K562 (cell line): ENCODE measurements around the gene CACNA1S. TPM values are rescaled to one million over a fixed set of nuclear protein-coding genes. Genes with fewer than 3 reads are reported as not detected.

Experiments used
- ATAC-seq: fragments of 200-7000 bp; cut with Tn5 transposase; 3 replicates; pipeline ENCODE4 v1.9.1; 2020; ENCODE audit warnings: moderate library complexity
- BruUV-seq: library from RNA; stranded (reverse); fragments of 400-500 nt; replicated peaks from 2 replicates; lab custom pipeline; 2021; lab: Mats Ljungman, UMichigan
- CTCF ChIA-PET: fragments of 300-600 bp; formaldehyde crosslinking; extraction: SDS; loops from one replicate; lab custom pipeline; 2021; ENCODE audit warnings: low intra/inter-chr PET ratio; lab: Yijun Ruan, JAX
- POLR2A ChIA-PET: fragments of 300-600, 350-650 bp; sonication (Branson Sonifier 250); formaldehyde crosslinking; extraction: SDS; loops from one replicate; lab custom pipeline; 2021; ENCODE audit warnings: antibody characterized with exemption, inconsistent platforms; lab: Yijun Ruan, JAX
- DNase-seq, 4 experiments: peaks; one replicate each; pipeline versions ENCODE4 v3.0.0 to v3.0.0-alpha.2; 2011 to 2018; ENCODE audit warnings: low spot score in 3 of 4, mixed read lengths in 3 of 4; ENCODE audit errors: extremely low read depth in 1 of 4
- FAIRE-seq: peaks from 2 replicates; lab custom pipeline; 2011; peaks lifted over from hg19 to GRCh38; lab: Jason Lieb, UNC
- H2AFZ ChIP-seq: 2 replicates; pipeline ENCODE4 v1.6.0; 2011; ENCODE audit warnings: low read depth, low read length, control low read depth, inconsistent platforms
- H3K27ac ChIP-seq: fragments of 200-600 bp; 3 replicates; pipeline ENCODE4 v1.8.0; 2011; ENCODE audit warnings: low read depth, mild to moderate bottlenecking, control low read depth, inconsistent platforms, low read length, moderate library complexity, mixed read lengths; ENCODE audit errors: extremely low read depth
- H3K27me3 ChIP-seq, 2 experiments: fragments of 300-600 bp in 1 of 2; 2 replicates in 1 of 2; 3 replicates in 1 of 2; pipeline versions ENCODE4 v1.6.0 to v1.8.0; 2011; ENCODE audit warnings: inconsistent platforms in 2 of 2, low read length in 2 of 2, mild to moderate bottlenecking in 1 of 2, mixed read lengths in 1 of 2, moderate library complexity in 1 of 2; ENCODE audit not compliant: control insufficient read depth in 2 of 2, insufficient read depth in 2 of 2
- H3K36me3 ChIP-seq: fragments of 300-600 bp; 3 replicates; pipeline ENCODE4 v1.8.0; 2011; ENCODE audit warnings: mild to moderate bottlenecking, low read length, inconsistent platforms; ENCODE audit not compliant: control insufficient read depth, insufficient read depth
- H3K4me1 ChIP-seq, 2 experiments: fragments of 200-600 bp in 1 of 2; replicated peaks in 1 of 2; 2 replicates in 1 of 2; 3 replicates in 1 of 2; pipeline versions ENCODE4 v1.5.1 to v1.8.0; 2011; ENCODE audit warnings: inconsistent platforms in 2 of 2, low read length in 2 of 2, mild to moderate bottlenecking in 1 of 2, mixed read lengths in 1 of 2, moderate library complexity in 1 of 2; ENCODE audit not compliant: control insufficient read depth in 2 of 2, insufficient read depth in 2 of 2
- H3K4me2 ChIP-seq: 2 replicates; pipeline ENCODE4 v1.6.1; 2011; ENCODE audit warnings: low read length, control low read depth, inconsistent platforms, mixed read lengths; ENCODE audit not compliant: insufficient read depth
- H3K4me3 ChIP-seq: fragments of 200-600 bp; sonication (generic), shearing (Covaris generic); 2 replicates; pipeline ENCODE4 v1.5.1; 2016; ENCODE audit warnings: control low read depth, inconsistent platforms
- H3K79me2 ChIP-seq: fragments of 200-600 bp; 3 replicates; pipeline ENCODE4 v1.8.0; 2011; ENCODE audit warnings: low read length, inconsistent platforms; ENCODE audit not compliant: control insufficient read depth, insufficient read depth
- H3K9ac ChIP-seq, 2 experiments: 2 replicates each; pipeline versions ENCODE4 v1.6.0 to v1.6.1; 2011; ENCODE audit warnings: low read depth in 2 of 2, low read length in 2 of 2, control low read depth in 1 of 2, inconsistent platforms in 1 of 2, mild to moderate bottlenecking in 1 of 2, mixed read lengths in 1 of 2; ENCODE audit not compliant: insufficient read depth in 1 of 2
- H3K9me1 ChIP-seq: one replicate; pipeline ENCODE4 v1.6.0; 2011; ENCODE audit warnings: inconsistent platforms, mild to moderate bottlenecking, low read length, moderate library complexity; ENCODE audit not compliant: control insufficient read depth, insufficient read depth
- H3K9me3 ChIP-seq: replicated peaks from 2 replicates; pipeline ENCODE4 v1.5.1; 2011; ENCODE audit warnings: low read depth, low read length, inconsistent platforms; ENCODE audit not compliant: control insufficient read depth, insufficient read depth
- H4K20me1 ChIP-seq: replicated peaks from 2 replicates; pipeline ENCODE4 v1.6.1; 2011; ENCODE audit warnings: low read length, inconsistent platforms, mixed read lengths; ENCODE audit not compliant: control insufficient read depth, insufficient read depth
- CBFA2T3 ChIP-seq: fragments of 450-650 bp; IDR thresholded peaks from 2 replicates; pipeline ENCODE4 v1.6.1; 2017
- EGR1 ChIP-seq: fragments of 450-650 bp; conservative IDR thresholded peaks from 2 replicates; pipeline ENCODE4 v1.6.1; 2017; ENCODE audit warnings: mild to moderate bottlenecking
- ELF2 ChIP-seq: fragments of 250-450 bp; sonication (Bioruptor Pico); IDR thresholded peaks from 2 replicates; pipeline ENCODE4 v1.5.0; 2021; ENCODE audit warnings: mild to moderate bottlenecking
- LEF1 ChIP-seq: fragments of 450-650 bp; IDR thresholded peaks from 2 replicates; pipeline ENCODE4 v1.6.1; 2016; ENCODE audit warnings: mild to moderate bottlenecking
- POLR2G ChIP-seq: fragments of 200-400 bp; formaldehyde crosslinking; IDR thresholded peaks from 2 replicates; pipeline ENCODE4 v1.6.1; 2017; ENCODE audit warnings: low read depth, mild to moderate bottlenecking, antibody characterized with exemption, low read length, moderate library complexity
- RBFOX2 ChIP-seq: fragments of 200-400 bp; formaldehyde crosslinking; IDR thresholded peaks from 2 replicates; pipeline ENCODE4 v1.6.1; 2017; ENCODE audit warnings: low read depth, mild to moderate bottlenecking, low read length, moderate library complexity
- SMAD3 ChIP-seq: fragments of 450-650 bp; formaldehyde crosslinking; conservative IDR thresholded peaks from 2 replicates; pipeline ENCODE4 v1.4.0; 2020; ENCODE audit warnings: mild to moderate bottlenecking
- STAT5B ChIP-seq: fragments of 250-450 bp; sonication (Bioruptor Pico); IDR thresholded peaks from 2 replicates; pipeline ENCODE4 v1.8.0; 2021; ENCODE audit warnings: mild to moderate bottlenecking, inconsistent platforms
- ZBTB33 ChIP-seq: sonication (generic); formaldehyde crosslinking; IDR thresholded peaks from 2 replicates; pipeline ENCODE4 v1.8.1; 2023; ENCODE audit warnings: mild to moderate bottlenecking, missing genetic modification reagents
- ZNF507 ChIP-seq: conservative IDR thresholded peaks from 2 replicates; pipeline ENCODE4 v1.6.1; 2017; ENCODE audit warnings: missing genetic modification characterization, missing compliant biosample characterization
- ZNF696 ChIP-seq: fragments of 250-450 bp; sonication (Bioruptor Pico); conservative IDR thresholded peaks from 2 replicates; pipeline ENCODE4 v1.4.0; 2020; ENCODE audit warnings: mild to moderate bottlenecking, moderate library complexity
- WGBS: fragments of 100-300 bp; shearing (Covaris generic); methylation state at CpG from one replicate; pipeline ENCODE4 v1.1.6; 2016; ENCODE audit warnings: low coverage, mixed read lengths; ENCODE audit not compliant: insufficient coverage; ENCODE audit errors: missing lambda C conversion rate; 5-methylcytosine and 5-hydroxymethylcytosine counted together
- in situ Hi-C: fragments of 300-500 bp; cut with MboI; formaldehyde crosslinking; loops from 4 replicates; pipeline ENCODE4 v1.15.0; 2018; ENCODE audit warnings: inconsistent platforms, mixed read lengths
- intact Hi-C: fragments of 100-400 bp; cut with micrococcal nuclease; formaldehyde crosslinking; loops from 2 replicates; pipeline ENCODE4 v1.14.2; 2022
- polyA plus RNA-seq, 8 experiments: library from polyadenylated mRNA; depleted of rRNA in 4 of 8; stranded (reverse) in 5 of 8; unstranded in 3 of 8; fragments of >200 nt; fragmentation: Nextera tagmentation in 2 of 8; fragmentation: Illumina TruSeq in 1 of 8; extraction: Ambion mirVana in 2 of 8; extraction: Trizol in 1 of 8; gene quantifications; 2 replicates each; pipeline versions ENCODE4 v1.2.1 to v1.2.3, GENCODE V29; 2011 to 2014; ENCODE audit warnings: inconsistent platforms in 1 of 8, missing spikeins in 1 of 8
- total RNA-seq, 7 experiments: library from RNA; depleted of rRNA in 6 of 7; stranded (reverse); fragments of >200 nt in 6 of 7; fragmentation: Illumina TruSeq in 2 of 7; extraction: Trizol in 2 of 7; gene quantifications; 2 replicates each; pipeline versions ENCODE4 v1.2.1 to v1.2.3, GENCODE V29; 2011 to 2021; ENCODE audit warnings: low replicate concordance in 1 of 7
- TF ChIP-seq, protein P1 (sequence below): sonication (generic); IDR thresholded peaks from 2 replicates; pipeline ENCODE4 v1.6.1; 2016

The CACNA1S gene
- total and polyA plus RNA-seq, 9 of the 15 experiments (the other 6 are each of a cell fraction or from before 2014, with no cell fraction given) = not detected

DNA sequence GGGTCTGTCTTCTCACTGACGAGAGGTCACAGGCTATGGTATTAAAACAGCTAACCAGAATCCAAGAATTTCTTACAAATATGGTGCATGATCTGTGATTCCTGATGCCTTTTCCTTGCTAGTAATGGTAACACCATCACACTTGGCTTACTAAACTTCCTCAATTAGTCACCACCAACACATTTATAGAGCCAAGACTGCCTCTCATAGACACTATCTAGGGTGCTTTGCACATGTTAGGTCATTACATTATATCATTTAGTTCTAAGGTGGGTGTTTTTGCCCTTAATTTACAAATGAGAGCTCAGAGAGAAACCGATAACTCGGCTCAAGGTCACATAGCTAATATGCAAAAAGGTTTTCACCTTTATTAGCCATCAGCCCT is 97.4 kb downstream of the CACNA1S start:
- Histone ChIP-seq H3K4me2 (no peak overlapping the region), H3K9ac (no peak overlapping the region; a peak in 1 of 4 replicates), H2AFZ (no peak overlapping the region), H3K9me1 (no peaks in the 10 kb centered on the region), H3K9me3 (no peaks in the 10 kb centered on the region), H3K4me1 (peaks cover 50 to 72% of the 10 kb centered on the region in 2 experiments), H3K27me3 (no peaks in the 10 kb centered on the region), H3K79me2 (peaks cover 4% of the 10 kb centered on the region; the same call in 2 of the 3 replicates), H4K20me1 (no peaks in the 10 kb centered on the region), H3K27ac (no peak overlapping the region), H3K4me3 (no peak overlapping the region), H3K36me3 (no peaks in the 10 kb centered on the region)
- POLR2A ChIA-PET = interaction anchor here (2.1 to 3.1 kb wide), 2 partner anchors 9 to 11 kb away, joined by 11 to 13 read pairs; no protein-coding TSS in a partner anchor
- in situ Hi-C loops = no loop called here
- WGBS = 60% methylated on average over 3 of the region's 3 CpGs
- FAIRE-seq = no peak
- CTCF ChIA-PET = no interaction called here
- intact Hi-C loops = no loop called here
- TF ChIP-seq, protein P1, sequence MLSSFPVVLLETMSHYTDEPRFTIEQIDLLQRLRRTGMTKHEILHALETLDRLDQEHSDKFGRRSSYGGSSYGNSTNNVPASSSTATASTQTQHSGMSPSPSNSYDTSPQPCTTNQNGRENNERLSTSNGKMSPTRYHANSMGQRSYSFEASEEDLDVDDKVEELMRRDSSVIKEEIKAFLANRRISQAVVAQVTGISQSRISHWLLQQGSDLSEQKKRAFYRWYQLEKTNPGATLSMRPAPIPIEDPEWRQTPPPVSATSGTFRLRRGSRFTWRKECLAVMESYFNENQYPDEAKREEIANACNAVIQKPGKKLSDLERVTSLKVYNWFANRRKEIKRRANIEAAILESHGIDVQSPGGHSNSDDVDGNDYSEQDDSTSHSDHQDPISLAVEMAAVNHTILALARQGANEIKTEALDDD = peak; percentile 51; the same call in 1 of the 2 replicates
- TF ChIP-seq STAT5B = no peak
- no peak for ATAC-seq
- BruUV-seq = no TSS peak
- DNase-seq = no peak

DNA sequence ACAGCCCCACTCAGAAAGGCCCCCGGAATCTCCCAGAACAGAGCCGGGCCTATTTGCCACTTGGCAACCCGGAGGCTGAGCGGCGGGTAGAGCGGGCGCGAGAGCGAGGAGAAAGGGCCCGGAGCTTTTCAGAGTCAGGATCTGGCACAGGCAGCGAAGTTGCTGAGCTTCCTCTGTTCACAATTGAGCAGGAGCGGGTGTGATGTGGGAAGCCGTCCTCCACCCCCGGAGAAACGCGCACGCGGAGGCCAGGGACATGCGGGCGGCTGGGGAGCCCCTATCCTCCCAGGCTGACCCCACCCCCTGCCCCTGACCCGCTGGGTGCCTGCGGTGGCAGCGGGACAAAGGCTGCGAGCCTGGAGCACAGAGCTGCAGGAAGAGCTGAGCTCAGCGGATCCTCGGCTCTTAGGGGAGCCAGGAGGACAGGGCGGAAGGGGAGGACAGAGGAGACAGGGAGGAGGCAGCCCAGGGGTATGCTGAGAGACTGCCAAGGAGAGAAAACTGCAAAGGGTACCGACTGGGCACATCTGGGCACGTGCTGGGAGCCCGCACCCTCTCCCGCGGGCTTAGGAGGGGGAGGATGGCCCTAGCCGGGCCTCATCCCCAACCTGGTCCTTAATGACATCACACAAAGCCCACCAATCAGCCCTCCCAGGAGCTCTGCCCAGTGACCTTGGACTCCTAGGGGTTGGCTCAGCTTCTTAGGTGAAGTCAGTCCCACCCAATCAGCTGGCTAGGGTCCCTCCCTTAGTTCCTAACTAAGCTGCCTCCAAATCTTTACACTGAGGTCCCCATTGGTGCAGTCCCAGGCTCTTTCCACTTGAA is 98.0 kb downstream of the CACNA1S start:
- ChIA-PET CTCF (no interaction called here), POLR2A (interaction anchor here (2.1 to 3.1 kb wide), 2 partner anchors 8 to 11 kb away, joined by 11 to 13 read pairs; no protein-coding TSS in a partner anchor)
- peak in 3 of 4 experiments; percentile 53 to 63 (median 62) for DNase-seq
- Histone ChIP-seq H4K20me1 (no peaks in the 10 kb centered on the region), H3K4me1 (peaks cover 45 to 66% of the 10 kb centered on the region in 2 experiments), H3K4me3 (no peak overlapping the region), H3K36me3 (no peaks in the 10 kb centered on the region), H3K9me1 (no peaks in the 10 kb centered on the region), H3K27me3 (no peaks in the 10 kb centered on the region), H3K4me2 (no peak overlapping the region), H3K9ac (peak overlapping the region in 1 of 2 experiments; percentile 36; a peak in 1 of 4 replicates), H3K27ac (no peak overlapping the region), H3K79me2 (peaks cover 4% of the 10 kb centered on the region; the same call in 2 of the 3 replicates), H3K9me3 (no peaks in the 10 kb centered on the region), H2AFZ (no peak overlapping the region)
- no peak for ATAC-seq
- no TSS peak for BruUV-seq
- WGBS = 84% methylated on average over 28 of the region's 33 CpGs
- FAIRE-seq = no peak
- intact Hi-C loops = no loop called here
- in situ Hi-C loops = no loop called here
- no peak for TF ChIP-seq ELF2 (CRISPR knock-in tag)
- peak; percentile 44; the same call in 1 of the 2 replicates for TF ChIP-seq ZBTB33 (CRISPR knock-in tag)
- no peak for TF ChIP-seq ZNF507 (tag)
- TF ChIP-seq SMAD3 (CRISPR knock-in tag) = no peak
- TF ChIP-seq ZNF696 (CRISPR knock-in tag) = no peak
- TF ChIP-seq RBFOX2 = 0 out of 2 replicates have a peak, but pooled peaks have one; percentile 24
- TF ChIP-seq LEF1 = no peak
- no peak for TF ChIP-seq CBFA2T3
- TF ChIP-seq EGR1 = peak; percentile 32
- TF ChIP-seq POLR2G = 0 out of 2 replicates have a peak, but pooled peaks have one; percentile 34
